HG03432 (cell line): ENCODE measurements around the gene IL27RA.

ENCODE experiments used
- ATAC-seq: cut with Tn5 transposase; IDR thresholded peaks from one replicate; pipeline ENCODE4 v1.9.1; 2021; ENCODE audit warnings: mild to moderate bottlenecking, moderate library complexity; ENCODE audit not compliant: unreplicated experiment

The IL27RA gene

GRCh38 chr19:14056741-14057356 lies 25.3 kb downstream of the IL27RA start:
- ATAC-seq: no peak

GRCh38 chr19:14058182-14059092 lies 26.9 kb downstream of the IL27RA start:
- no peak for ATAC-seq

- no peak for ATAC-seq
Measured at GRCh38 chr19:14059093-14059480, 27.5 kb downstream of the IL27RA start.

GRCh38 chr19:14059652-14060155 lies 28.1 kb downstream of the IL27RA start:
- ATAC-seq: no peak

GRCh38 chr19:14061081-14061749 lies 29.7 kb downstream of the IL27RA start:
- no peak for ATAC-seq

GRCh38 chr19:14061751-14062557 lies 30.4 kb downstream of the IL27RA start, which contains the start of gene PALM3:
Gene PALM3 (minus strand): TSS chr19:14062076. CDS start chr19:14061980, 96 bp downstream.
- no peak for ATAC-seq

- ATAC-seq: no peak
Measured at GRCh38 chr19:14062558-14062855, 30.9 kb downstream of the IL27RA start.

- no peak for ATAC-seq
Measured at GRCh38 chr19:14063105-14063504, 31.5 kb downstream of the IL27RA start.

GRCh38 chr19:14066134-14066533 lies 34.6 kb downstream of the IL27RA start:
- no peak for ATAC-seq

GRCh38 chr19:14070268-14071050 lies 38.9 kb downstream of the IL27RA start:
- ATAC-seq: no peak

GRCh38 chr19:14072535-14073260 lies 41.1 kb downstream of the IL27RA start, which contains the start of gene MISP3:
Gene MISP3 (plus strand): TSS chr19:14072786. CDS start chr19:14073310, 524 bp downstream.
- ATAC-seq: peak; percentile 24

GRCh38 chr19:14073261-14073924 lies 41.8 kb downstream of the IL27RA start:
- ATAC-seq: peak; percentile 59

- no peak for ATAC-seq
Measured at GRCh38 chr19:14073925-14074838, 42.6 kb downstream of the IL27RA start.

GRCh38 chr19:14078411-14078810 lies 46.8 kb downstream of the IL27RA start:
- ATAC-seq: no peak

GRCh38 chr19:14080887-14081796 lies 49.6 kb downstream of the IL27RA start:
- ATAC-seq: peak; percentile 81
